ENCODE measurements around the gene AQP2. TPM values are rescaled to one million over a fixed set of nuclear protein-coding genes. Genes with fewer than 3 reads are reported as not detected.

Gene AQP2
- total RNA-seq, 3 donors from 2014 or later = not detected

DNA sequence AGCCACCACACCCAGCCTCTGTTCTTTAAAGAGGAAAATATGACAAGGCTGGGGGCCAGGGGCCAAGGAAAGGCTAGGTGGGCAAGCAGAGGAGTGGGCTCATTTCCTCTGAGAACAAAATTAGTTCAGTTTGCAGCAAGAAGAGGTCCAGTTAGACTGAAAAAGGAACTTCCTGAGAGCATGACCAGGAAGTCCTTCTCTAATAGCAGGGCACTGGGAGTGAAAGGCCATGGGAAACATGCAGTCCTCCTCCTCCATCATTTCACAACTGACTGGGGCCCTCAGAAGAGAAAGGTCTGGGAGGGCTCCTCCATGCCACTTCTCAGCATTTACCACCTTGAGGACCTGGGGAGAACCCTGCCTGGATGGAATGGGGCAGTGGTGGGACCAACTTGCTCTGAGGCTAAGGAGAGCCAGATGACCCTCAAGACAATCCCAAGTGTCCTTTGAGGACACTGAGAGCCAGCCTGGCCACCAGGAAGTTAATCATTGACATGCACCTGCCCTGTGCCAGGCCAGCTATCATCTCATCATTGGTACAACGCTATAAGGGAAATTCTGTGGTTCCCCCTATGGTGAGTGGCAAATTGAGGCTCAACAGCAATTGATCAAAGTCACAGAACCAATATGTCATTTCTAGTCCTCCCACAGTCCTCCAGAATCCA, 2.0 kb downstream of the AQP2 start:
- DNase-seq (ENCODE audit: low spot score in 2 of 2) = peak in 1 of 2 donors; percentile 38
- no peak overlapping the region for H3K4me3 ChIP-seq
- H3K27me3 ChIP-seq = peaks cover 4 to 20% of the 10 kb centered on the region in 2 donors
- H3K36me3 ChIP-seq = no peaks in the 10 kb centered on the region
- no peaks in the 10 kb centered on the region for H3K9me3 ChIP-seq
- H3K27ac ChIP-seq = no peak overlapping the region
- intact Hi-C loops (cut with DNase I; ENCODE audit: low total_unique reads) = loop anchor here (1.0 kb wide), 1 partner anchor 22 kb away; no protein-coding TSS in a partner anchor
- TF ChIP-seq, protein P1, sequence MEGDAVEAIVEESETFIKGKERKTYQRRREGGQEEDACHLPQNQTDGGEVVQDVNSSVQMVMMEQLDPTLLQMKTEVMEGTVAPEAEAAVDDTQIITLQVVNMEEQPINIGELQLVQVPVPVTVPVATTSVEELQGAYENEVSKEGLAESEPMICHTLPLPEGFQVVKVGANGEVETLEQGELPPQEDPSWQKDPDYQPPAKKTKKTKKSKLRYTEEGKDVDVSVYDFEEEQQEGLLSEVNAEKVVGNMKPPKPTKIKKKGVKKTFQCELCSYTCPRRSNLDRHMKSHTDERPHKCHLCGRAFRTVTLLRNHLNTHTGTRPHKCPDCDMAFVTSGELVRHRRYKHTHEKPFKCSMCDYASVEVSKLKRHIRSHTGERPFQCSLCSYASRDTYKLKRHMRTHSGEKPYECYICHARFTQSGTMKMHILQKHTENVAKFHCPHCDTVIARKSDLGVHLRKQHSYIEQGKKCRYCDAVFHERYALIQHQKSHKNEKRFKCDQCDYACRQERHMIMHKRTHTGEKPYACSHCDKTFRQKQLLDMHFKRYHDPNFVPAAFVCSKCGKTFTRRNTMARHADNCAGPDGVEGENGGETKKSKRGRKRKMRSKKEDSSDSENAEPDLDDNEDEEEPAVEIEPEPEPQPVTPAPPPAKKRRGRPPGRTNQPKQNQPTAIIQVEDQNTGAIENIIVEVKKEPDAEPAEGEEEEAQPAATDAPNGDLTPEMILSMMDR (IDR thresholded peaks at IDR 0.05) = no peak
- TF ChIP-seq POLR2AphosphoS5 (IDR thresholded peaks at IDR 0.05) (no peak), POLR2A (IDR thresholded peaks at IDR 0.05) (no peak)
- peaks cover 0 to 4% of the 10 kb centered on the region in 2 donors for H3K4me1 ChIP-seq

DNA sequence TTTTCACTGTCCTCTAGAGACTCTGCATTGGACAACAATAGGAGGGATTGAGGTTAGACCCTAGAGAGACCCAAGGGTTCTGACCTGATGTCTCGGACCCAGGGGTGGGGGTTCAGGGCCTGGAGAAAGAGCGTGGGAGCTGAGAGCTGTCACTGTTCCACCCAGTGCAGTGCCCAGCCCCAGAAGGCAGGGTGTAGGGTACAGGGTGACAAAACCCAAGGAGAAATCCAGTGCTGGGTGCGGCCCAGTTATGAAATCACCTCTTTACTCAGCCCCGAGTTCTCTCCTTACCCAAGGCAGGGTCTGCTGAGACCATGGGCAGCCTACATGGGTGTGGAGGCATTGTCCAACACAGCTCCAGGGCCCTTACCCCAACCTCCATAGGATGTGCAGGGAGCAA, 2.6 kb downstream of the AQP2 start:
- peak in 1 of 2 donors; percentile 2 for DNase-seq (ENCODE audit: low spot score in 2 of 2)
- Histone ChIP-seq H3K4me1 (peaks cover 0 to 4% of the 10 kb centered on the region in 2 donors), H3K36me3 (no peaks in the 10 kb centered on the region), H3K4me3 (no peak overlapping the region), H3K9me3 (no peaks in the 10 kb centered on the region), H3K27ac (no peak overlapping the region), H3K27me3 (peaks cover 4 to 20% of the 10 kb centered on the region in 2 donors)
- TF ChIP-seq POLR2A (IDR thresholded peaks at IDR 0.05) = no peak
- TF ChIP-seq POLR2AphosphoS5 (IDR thresholded peaks at IDR 0.05) = no peak
- TF ChIP-seq, protein P1 (IDR thresholded peaks at IDR 0.05) = no peak
- intact Hi-C loops (cut with DNase I; ENCODE audit: low total_unique reads) = loop anchor here (1.0 kb wide), 1 partner anchor 21 kb away; no protein-coding TSS in a partner anchor

DNA sequence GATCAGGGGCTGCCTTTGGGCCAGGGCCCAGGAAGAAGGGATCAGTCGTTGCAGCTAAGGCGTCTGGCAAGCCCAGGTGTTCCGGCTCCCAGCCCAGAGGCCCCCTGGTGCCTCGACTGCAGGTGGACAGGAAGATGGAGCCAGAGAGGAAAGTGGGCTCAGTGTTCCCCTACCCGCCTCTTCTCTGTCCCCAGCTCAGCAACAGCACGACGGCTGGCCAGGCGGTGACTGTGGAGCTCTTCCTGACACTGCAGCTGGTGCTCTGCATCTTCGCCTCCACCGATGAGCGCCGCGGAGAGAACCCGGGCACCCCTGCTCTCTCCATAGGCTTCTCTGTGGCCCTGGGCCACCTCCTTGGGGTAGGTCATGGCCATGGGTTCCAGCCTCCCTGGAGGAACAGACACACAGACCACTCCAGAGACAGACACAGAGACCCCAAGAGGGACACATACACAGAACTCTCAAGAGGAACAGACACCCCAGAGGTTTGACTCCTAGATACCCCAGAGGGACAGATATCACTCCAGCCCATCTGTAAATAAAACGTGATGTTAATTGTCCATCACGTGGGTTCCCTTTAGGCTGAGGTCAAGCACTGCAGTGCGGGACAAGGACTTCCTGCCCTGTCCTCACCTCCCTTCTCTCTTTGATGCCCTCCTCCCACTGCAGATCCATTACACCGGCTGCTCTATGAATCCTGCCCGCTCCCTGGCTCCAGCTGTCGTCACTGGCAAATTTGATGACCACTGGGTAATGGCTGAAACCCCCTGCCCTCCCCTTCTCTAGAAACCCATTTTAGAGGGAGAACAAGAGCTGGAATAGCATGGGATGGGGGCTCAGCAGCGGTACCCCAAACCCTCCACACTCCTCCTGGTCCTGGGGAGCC, 3.7 kb downstream of the AQP2 start:
- H3K36me3 ChIP-seq = no peaks in the 10 kb centered on the region
- H3K4me3 ChIP-seq = no peak overlapping the region
- TF ChIP-seq POLR2AphosphoS5 (IDR thresholded peaks at IDR 0.05) = no peak
- TF ChIP-seq, protein P1 (IDR thresholded peaks at IDR 0.05) = no peak
- no peak for TF ChIP-seq POLR2A (IDR thresholded peaks at IDR 0.05)
- H3K27me3 ChIP-seq = peaks cover 4 to 20% of the 10 kb centered on the region in 2 donors
- no peak overlapping the region for H3K27ac ChIP-seq
- H3K4me1 ChIP-seq = peaks cover 0 to 4% of the 10 kb centered on the region in 2 donors
- intact Hi-C loops (cut with DNase I; ENCODE audit: low total_unique reads) = loop anchor here (1.0 kb wide), 1 partner anchor 20 kb away; no protein-coding TSS in a partner anchor
- DNase-seq (ENCODE audit: low spot score in 2 of 2) = no peak
- H3K9me3 ChIP-seq = no peaks in the 10 kb centered on the region

DNA sequence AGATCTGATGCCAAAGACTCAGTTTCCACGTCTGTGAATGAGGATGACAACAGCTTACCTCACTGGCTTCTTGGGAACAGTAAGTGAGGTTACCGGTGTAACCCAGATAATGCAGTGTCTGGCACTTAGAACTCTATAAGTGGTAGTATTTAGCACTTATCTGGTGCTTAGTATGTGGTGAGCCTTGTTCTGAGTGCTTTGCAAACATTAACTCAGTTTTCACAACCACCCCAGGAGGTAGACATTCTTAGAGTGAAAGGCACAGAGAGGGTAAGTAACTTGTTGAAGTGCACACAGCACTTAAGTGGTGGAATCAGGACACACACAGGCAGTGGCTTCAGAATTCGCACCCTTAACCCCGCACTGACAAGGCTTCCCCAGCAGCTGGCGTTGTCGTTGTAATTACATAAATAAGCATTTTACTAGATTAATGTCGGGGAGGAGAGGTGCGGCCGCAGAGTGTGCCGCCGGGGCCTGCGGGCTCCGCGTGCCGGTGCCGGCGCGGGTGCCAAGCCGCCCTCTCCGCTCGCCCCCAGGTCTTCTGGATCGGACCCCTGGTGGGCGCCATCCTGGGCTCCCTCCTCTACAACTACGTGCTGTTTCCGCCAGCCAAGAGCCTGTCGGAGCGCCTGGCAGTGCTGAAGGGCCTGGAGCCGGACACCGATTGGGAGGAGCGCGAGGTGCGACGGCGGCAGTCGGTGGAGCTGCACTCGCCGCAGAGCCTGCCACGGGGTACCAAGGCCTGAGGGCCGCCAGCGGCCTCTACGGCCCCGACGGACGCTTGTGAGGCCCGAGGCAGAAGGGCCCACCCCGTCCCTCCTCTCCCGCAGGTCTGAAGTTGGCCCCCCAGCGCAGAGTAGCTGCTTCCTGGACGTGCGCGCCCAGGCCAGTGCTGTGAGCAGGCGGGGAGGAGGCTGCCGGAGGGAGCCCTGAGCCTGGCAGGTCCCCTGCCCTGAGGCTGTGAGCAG, 4.6 kb downstream of the AQP2 start:
- intact Hi-C loops (cut with DNase I; ENCODE audit: low total_unique reads) = no loop called here
- H3K36me3 ChIP-seq = no peaks in the 10 kb centered on the region
- peaks cover 4 to 20% of the 10 kb centered on the region in 2 donors for H3K27me3 ChIP-seq
- no peak for TF ChIP-seq POLR2AphosphoS5 (IDR thresholded peaks at IDR 0.05)
- TF ChIP-seq POLR2A (IDR thresholded peaks at IDR 0.05) = no peak
- TF ChIP-seq, protein P1 (IDR thresholded peaks at IDR 0.05) = no peak
- H3K4me3 ChIP-seq = peak overlapping the region in 1 of 3 donors; percentile 23
- DNase-seq (ENCODE audit: low spot score in 2 of 2) = no peak
- H3K9me3 ChIP-seq = no peaks in the 10 kb centered on the region
- H3K4me1 ChIP-seq = peaks cover 0 to 4% of the 10 kb centered on the region in 2 donors
- H3K27ac ChIP-seq = no peak overlapping the region

Data from breast epithelium (tissue), 4 donors.